PC-3 (cell line): Measurements from ENCODE around the gene GFOD2. TPM values are rescaled to one million over a fixed set of nuclear protein-coding genes. Genes with fewer than 3 reads are reported as not detected.

Experiments
- ATAC-seq: fragments of 200-7000 bp; cut with Tn5 transposase; 2 replicates; pipeline ENCODE4 v1.9.1; 2020; ENCODE audit warnings: mild to moderate bottlenecking, moderate library complexity
- BruUV-seq: library from RNA; stranded (reverse); fragments of 400-500 nt; replicated peaks from 2 replicates; lab custom pipeline; 2021; lab: Mats Ljungman, UMichigan
- CTCF ChIA-PET: fragments of 300-600 bp; sonication (Branson Sonifier 250); formaldehyde crosslinking; loops from one replicate; lab custom pipeline; 2022; ENCODE audit warnings: antibody characterized with exemption; lab: Charles Lee
- POLR2A ChIA-PET: fragments of 300-600 bp; sonication (Branson Sonifier 250); formaldehyde crosslinking; loops from one replicate; lab custom pipeline; 2022; ENCODE audit warnings: antibody characterized with exemption; ENCODE audit not compliant: unreplicated experiment; lab: Charles Lee
- DNase-seq: peaks from one replicate; pipeline ENCODE4 v3.0.0-alpha.2; 2015
- H2AFZ ChIP-seq: fragments of 300-600 bp; sonication (generic); 2 replicates; pipeline ENCODE4 v1.6.0; 2016; ENCODE audit warnings: antibody characterized with exemption, low read length
- H3F3A ChIP-seq: fragments of 300-600 bp; sonication (generic); one replicate; pipeline ENCODE4 v1.6.0; 2017; ENCODE audit warnings: antibody characterized with exemption, low read length, control low read depth, mild to moderate bottlenecking; ENCODE audit not compliant: unreplicated experiment
- H3K27ac ChIP-seq: fragments of 300-600 bp; sonication (generic); 2 replicates; pipeline ENCODE4 v1.5.1; 2016; ENCODE audit warnings: mild to moderate bottlenecking, low read length
- H3K27me3 ChIP-seq: fragments of 300-600 bp; sonication (generic); 2 replicates; pipeline ENCODE4 v1.6.1; 2016; ENCODE audit warnings: low read length, mixed read lengths
- H3K36me3 ChIP-seq: fragments of 300-600 bp; sonication (generic); 2 replicates; pipeline ENCODE4 v1.6.1; 2016; ENCODE audit warnings: low read depth, mixed run types, low read length, mixed read lengths
- H3K4me1 ChIP-seq: fragments of 300-600 bp; sonication (generic); 2 replicates; pipeline ENCODE4 v1.5.1; 2016; ENCODE audit warnings: low read length; ENCODE audit not compliant: insufficient read depth
- H3K4me2 ChIP-seq: fragments of 300-600 bp; sonication (generic); 2 replicates; pipeline ENCODE4 v1.6.0; 2016; ENCODE audit warnings: low read length
- H3K4me3 ChIP-seq: fragments of 300-600 bp; sonication (generic); 2 replicates; pipeline ENCODE4 v1.5.1; 2016; ENCODE audit warnings: mild to moderate bottlenecking, low read length, mixed read lengths
- H3K79me2 ChIP-seq: fragments of 300-600 bp; sonication (generic); 2 replicates; pipeline ENCODE4 v1.6.1; 2017; ENCODE audit warnings: low read length, mixed read lengths
- H3K9ac ChIP-seq: fragments of 300-600 bp; sonication (generic); 2 replicates; pipeline ENCODE4 v1.6.0; 2016; ENCODE audit warnings: mild to moderate bottlenecking, low read length
- H3K9me2 ChIP-seq: fragments of 300-600 bp; sonication (generic); replicated peaks from 2 replicates; pipeline ENCODE4 v1.6.1; 2016; ENCODE audit warnings: mixed run types, low read length, mixed read lengths
- H3K9me3 ChIP-seq: fragments of 300-600 bp; sonication (generic); 2 replicates; pipeline ENCODE4 v1.6.1; 2016; ENCODE audit warnings: low read length, mixed read lengths
- H4K20me1 ChIP-seq: fragments of 300-600 bp; sonication (generic); 2 replicates; pipeline ENCODE4 v1.6.1; 2016; ENCODE audit warnings: low read length, mixed read lengths
- CTCF ChIP-seq: fragments of 300-600 bp; sonication (generic); conservative IDR thresholded peaks from 2 replicates; pipeline ENCODE4 v1.5.1; 2017; ENCODE audit warnings: antibody characterized with exemption, low read depth, mild to moderate bottlenecking, low read length
- EZH2 ChIP-seq: fragments of 300-600 bp; sonication (generic); IDR thresholded peaks from one replicate; pipeline ENCODE4 v1.6.1; 2017; ENCODE audit warnings: antibody characterized with exemption, mild to moderate bottlenecking, low read length; ENCODE audit not compliant: unreplicated experiment
- EZH2phosphoT487 ChIP-seq: fragments of 300-600 bp; sonication (generic); IDR thresholded peaks from 2 replicates; pipeline ENCODE4 v1.6.1; 2018; ENCODE audit warnings: mild to moderate bottlenecking, antibody characterized with exemption, low read length, borderline replicate concordance
- intact Hi-C: fragments of 100-400 bp; cut with micrococcal nuclease; formaldehyde crosslinking; loops from 2 replicates; pipeline ENCODE4 v1.9.0; 2023
- total RNA-seq: library from RNA; depleted of rRNA; stranded (reverse); fragments of >200 nt; gene quantifications from 2 replicates; pipeline ENCODE4 v1.2.3, GENCODE V29; 2014

The GFOD2 gene
- total RNA-seq, 1 experiment from 2014 or later = 21.8 TPM

GRCh38 chr16:67679935-67680897 lies 38.9 kb downstream of the GFOD2 start:
- ATAC-seq = no peak
- intact Hi-C loops = no loop called here
- Histone ChIP-seq H3K9me3 (no peaks in the 10 kb centered on the region), H3K9me2 (no peaks in the 10 kb centered on the region), H3K4me3 (no peak overlapping the region), H2AFZ (no peak overlapping the region), H3K4me1 (peaks cover 9% of the 10 kb centered on the region), H3K27ac (no peak overlapping the region), H3K27me3 (no peaks in the 10 kb centered on the region), H3K36me3 (no peaks in the 10 kb centered on the region; the same call in 1 of the 2 replicates), H3F3A (no peaks in the 10 kb centered on the region), H3K4me2 (no peak overlapping the region), H3K79me2 (no peaks in the 10 kb centered on the region), H3K9ac (no peak overlapping the region), H4K20me1 (no peaks in the 10 kb centered on the region)
- CTCF ChIA-PET = interaction anchor here (0.6 kb wide), 2 partner anchors 11 to 137 kb away, joined by 3 read pairs; no protein-coding TSS in a partner anchor
- TF ChIP-seq EZH2phosphoT487 (no peak), CTCF (no peak), EZH2 (no peak)
- POLR2A ChIA-PET = interaction anchor here (0.6 kb wide), 1 partner anchor 39 kb away, joined by 3 read pairs; no protein-coding TSS in a partner anchor
- DNase-seq = no peak
- no TSS peak for BruUV-seq

- H2AFZ ChIP-seq = no peak overlapping the region
- ChIA-PET CTCF (interaction anchor here (0.5 to 0.6 kb wide), 2 partner anchors 131 to 165 kb away, joined by 3 to 4 read pairs; no protein-coding TSS in a partner anchor), POLR2A (no interaction called here)
- no peaks in the 10 kb centered on the region for H4K20me1 ChIP-seq
- ATAC-seq = peak; percentile 68
- H3K79me2 ChIP-seq = no peaks in the 10 kb centered on the region
- H3K27ac ChIP-seq = 0 out of 2 replicates have a peak overlapping the region, but pooled peaks have one; percentile 12
- H3K9ac ChIP-seq = no peak overlapping the region
- no peaks in the 10 kb centered on the region; the same call in 1 of the 2 replicates for H3K36me3 ChIP-seq
- H3K9me3 ChIP-seq = no peaks in the 10 kb centered on the region
- no peak for DNase-seq
- TF ChIP-seq CTCF (no peak), EZH2 (no peak), EZH2phosphoT487 (no peak)
- no peaks in the 10 kb centered on the region for H3K9me2 ChIP-seq
- H3K4me2 ChIP-seq = no peak overlapping the region
- BruUV-seq = no TSS peak
- intact Hi-C loops = loop anchor here (1.0 kb wide), 1 partner anchor 127 kb away; no protein-coding TSS in a partner anchor
- peaks cover 5% of the 10 kb centered on the region for H3K4me1 ChIP-seq
- no peaks in the 10 kb centered on the region for H3K27me3 ChIP-seq
- H3F3A ChIP-seq = no peaks in the 10 kb centered on the region
- H3K4me3 ChIP-seq = no peak overlapping the region
Measured at GRCh38 chr16:67678354-67679023, 40.6 kb downstream of the GFOD2 start.
